IPS DF 4.7 (cell line): Measurements from ENCODE around the gene MSI2.

ENCODE experiments used
- DNase-seq: peaks from one replicate; pipeline ENCODE4 v3.0.0-alpha.2; 2013; ENCODE audit warnings: low spot score; ENCODE audit errors: extremely low read depth

Gene MSI2

DNA sequence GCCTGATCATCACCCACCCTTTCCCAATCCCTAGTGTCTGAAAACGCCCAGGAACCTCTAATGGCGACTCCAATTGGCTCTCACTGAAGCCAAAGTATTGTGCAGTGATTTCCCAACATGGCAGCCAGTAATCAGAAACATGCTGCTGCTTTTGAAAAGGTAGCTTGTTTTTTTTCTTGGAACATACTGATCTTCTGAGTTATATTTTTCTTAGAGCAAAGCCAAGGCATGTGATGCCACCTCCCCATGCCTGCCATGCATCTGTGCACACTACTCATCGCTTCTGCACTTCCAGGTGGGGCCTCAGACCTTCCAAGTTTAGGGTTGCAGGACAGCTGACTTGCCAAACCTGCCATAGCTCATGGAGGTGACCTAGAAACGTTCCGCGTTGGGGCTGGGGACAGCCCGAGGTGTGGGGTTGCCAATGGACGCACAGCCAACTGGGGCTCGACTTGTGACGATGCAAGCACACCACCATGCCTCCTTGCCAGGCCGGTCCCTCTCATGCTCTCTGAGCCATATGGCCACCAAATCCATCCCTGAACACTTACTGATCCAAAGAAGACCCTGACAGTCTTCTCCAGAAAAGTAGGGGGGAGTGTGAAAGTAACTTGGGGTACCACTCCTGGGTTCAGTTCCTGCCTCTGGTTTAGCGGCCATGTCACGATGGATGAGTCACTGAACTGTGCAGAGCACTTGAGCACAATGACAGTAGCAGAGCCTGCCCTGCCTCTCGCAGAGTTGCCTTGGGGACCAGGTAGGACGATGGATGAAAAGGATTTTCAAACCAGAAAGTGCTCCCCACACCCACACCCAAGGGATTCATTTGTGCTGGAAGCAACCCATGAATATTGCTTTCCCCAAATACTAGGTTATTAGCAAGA is 333.1 kb downstream of the MSI2 start:
- no peak for DNase-seq

DNA sequence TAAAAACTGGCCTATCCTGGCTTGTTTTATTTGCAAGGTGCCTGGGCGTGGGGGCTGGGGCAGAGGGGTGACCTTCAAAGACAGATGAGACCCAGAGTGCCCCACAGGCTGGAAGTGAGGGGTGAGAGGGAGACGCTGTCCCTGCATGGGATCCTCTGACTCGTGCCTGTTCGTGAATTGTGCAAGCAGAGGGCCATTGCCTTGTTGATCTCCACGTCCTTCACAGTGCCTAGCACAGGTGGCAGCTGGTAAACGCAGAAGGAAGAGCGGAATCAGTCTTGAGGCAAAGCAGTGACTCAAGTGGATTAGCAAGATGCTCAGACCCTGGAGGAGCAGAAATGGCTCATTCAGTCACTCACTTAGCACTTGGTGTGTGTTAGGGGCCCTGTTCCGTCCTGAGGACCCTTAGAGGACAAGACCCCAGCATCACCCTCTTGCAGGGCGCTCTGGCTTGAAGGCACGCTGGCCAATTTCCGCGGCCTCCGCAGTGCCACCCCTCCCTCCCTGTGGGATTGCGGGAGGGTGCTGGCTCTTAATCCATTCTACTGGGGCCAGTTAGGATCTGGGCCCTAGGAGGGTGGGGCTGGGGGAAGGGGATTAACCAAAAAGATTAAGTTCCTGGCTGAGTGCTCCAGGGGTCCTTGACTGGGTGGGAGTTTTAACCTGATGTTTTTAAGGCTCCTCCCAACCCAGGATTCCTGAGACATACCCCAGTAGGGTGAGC is 337.6 kb downstream of the MSI2 start:
- no peak for DNase-seq

DNA sequence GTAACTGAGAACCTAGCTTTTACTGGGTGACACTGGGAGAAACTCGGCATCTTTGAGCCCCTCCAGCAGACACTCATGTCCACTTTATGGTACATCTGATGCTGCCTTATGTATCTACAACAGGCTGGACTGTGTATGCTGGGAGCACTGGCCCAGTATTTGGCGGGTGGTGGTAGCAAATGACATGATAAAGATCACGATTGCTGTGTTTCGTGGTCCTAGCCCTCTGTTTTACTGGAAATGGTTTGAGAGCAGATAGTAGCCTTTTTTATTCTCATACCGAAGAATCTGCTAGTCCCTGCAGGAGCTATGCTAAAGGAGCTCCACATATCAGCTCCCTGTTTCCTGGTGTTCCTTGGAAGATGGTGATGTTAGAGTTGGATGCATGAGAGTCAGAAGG is 338.4 kb downstream of the MSI2 start:
- no peak for DNase-seq

DNA sequence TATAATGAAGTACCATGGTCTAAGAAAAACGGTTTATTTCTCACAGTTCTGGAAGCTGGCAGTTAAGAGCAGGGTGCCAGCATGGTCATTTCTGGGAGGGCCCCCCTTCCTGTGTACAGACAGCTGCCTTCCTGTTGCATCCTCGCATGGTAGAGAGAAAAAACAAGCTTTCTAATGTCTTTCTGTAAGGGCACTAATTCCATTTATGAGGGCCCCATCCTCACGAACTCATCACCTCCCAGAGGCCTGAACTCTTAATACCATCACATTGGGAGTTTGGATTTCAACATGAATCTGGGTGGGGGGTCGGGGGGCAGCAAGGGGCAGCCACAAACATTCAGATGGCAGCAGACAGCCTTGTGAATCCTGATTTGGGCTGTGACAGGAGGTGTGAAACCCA is 339.1 kb downstream of the MSI2 start:
- no peak for DNase-seq

DNA sequence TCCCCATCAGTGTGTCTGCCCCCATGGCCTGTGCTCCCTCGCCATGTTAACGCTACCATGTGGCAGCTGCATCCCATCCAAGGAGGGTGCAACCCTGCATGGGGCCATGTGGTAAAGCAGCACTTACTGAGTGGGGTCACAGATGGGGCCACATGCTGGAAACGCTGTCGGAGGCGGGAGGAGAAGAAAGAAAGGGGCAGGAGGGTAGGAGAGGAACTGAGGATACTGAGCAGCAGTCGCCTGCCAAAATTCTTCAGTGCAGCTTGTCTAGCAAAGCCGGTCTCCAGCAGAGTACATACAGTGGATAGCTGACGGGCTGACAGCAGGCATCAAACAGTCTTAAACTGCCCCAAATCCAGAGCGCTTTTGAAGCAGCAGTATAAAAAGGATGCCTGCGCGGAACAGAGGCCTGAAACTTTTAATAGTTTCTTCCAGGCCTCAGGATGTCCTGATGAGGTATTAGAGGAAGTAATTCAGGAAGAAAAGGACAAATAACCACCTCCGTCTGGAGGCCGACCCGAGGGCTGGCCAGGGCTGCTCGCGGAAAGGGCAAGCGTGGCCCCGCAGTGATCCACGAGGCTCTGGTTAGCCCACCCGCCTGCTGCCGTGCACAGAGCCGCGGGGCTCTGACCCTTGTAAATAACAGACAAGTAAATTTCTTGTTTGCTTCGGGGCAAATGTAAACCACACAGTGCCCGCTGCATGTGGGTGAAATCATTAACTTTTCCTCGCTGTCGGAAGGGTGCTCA is 339.8 kb downstream of the MSI2 start:
- no peak for DNase-seq

DNA sequence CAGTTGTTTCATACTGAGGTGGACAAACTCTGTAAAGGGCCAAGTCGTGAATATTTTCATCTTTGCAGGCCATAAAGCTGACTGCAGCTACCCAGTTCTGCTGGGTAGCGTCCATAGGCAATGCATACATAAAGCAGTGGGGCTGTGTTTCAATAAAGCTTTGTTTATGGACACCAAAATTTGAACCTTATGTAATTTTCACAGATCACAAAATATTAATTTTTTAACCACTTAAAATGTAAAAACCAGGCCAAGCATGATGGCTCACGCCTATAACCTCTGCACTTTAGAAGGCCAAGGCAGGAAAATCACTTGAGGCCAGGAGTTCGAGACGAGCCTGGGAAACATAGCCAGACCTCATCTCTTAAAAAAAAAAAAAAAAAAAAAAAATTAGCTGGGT is 340.8 kb downstream of the MSI2 start:
- no peak for DNase-seq

DNA sequence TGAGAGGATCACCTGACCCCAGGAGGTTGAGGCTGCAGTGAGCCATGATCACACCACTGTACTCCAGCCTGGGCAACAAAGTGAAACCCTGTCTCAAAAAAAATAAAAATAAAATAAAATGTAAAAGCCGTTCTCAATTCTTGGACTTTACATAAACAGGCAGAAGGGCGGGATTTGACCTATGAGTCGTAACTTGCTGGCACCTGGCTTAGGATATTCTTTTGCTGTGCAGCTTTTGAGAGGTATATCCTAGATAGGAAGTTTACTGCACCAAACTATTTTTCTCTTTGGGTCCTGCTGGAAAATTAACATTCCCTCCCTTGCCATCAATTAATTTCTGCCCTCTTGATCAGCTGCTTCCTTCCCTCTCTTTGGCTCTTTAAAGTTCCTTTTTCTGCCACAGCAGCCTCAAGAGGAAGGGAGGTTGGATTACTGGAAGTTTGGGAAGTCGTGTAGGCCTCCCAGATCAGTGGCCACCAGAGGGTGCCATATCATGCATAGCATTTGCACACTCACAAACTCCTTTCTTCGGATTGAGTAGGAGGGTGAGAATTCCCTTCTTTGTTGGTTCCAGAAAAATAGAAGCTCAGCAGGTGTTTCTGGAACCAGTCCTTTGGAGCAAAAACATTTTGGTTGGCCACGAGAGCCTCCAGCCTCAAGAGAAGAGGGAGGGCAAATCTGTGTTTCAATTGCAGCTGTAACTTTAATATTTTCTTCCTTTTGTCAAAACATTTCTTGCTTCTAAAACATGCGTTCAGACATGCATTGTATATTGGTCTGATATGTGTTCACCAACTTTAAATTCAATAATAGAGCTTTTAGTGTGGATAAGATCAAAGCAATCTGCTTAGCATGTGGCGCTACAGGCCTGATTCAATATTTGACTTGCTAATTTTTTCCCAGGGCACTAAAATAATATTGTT is 341.5 kb downstream of the MSI2 start:
- peak; percentile 76 for DNase-seq

DNA sequence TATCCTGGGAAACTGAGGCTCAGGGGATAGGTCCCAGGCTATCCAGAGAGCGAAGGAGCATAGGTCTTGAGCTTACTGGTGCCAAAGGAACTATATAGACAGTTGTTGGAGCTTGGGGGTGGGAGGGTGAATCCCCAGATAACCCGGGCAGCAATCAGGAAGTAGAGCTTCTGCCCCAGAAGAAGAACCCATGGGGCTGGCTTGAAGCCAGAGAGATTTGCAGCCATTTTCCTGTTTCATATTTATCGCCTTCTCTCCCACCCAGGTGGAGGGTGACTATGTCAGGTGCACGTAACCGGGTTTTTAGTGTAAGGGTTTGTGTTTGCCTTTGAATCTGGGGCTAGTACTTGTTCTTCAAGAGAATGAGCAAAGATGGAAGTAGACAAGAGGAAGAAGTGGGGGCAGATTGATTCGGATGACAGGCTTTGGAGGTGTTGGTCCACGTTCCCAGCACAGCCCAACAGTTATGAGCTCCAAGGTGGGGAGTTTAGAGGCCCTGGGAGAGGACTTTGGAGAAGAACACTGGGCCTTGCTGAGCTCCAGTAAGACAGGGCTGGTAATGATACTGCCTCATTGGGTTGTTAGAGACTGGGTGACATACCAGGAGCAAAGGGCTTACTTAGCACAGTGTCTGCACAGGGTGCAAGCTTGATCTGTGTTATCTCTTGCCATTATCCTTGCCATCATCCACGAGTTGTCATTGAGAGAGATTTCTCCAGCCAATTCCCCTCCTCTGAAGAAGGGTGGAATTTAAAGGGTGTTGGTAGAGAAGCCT is 343.1 kb downstream of the MSI2 start:
- DNase-seq = no peak

DNA sequence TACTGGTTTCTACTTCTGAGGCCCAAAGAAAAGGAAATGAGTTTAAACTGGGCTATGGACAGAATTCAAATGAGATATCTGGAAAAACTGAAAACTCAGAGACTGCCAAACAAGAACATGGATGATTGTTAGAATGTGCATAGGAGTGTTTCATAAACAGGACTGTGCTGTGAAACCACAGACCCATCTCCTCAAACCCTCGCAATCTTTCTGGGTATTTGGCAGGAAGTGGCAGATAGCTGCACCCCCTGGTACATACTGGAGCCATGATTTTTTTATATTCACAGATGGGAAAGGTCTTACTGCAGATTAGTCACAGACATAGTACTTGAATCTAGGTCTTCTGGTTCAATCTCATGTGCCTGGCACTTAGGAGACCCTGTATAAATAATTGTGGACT is 343.8 kb downstream of the MSI2 start:
- DNase-seq = no peak

DNA sequence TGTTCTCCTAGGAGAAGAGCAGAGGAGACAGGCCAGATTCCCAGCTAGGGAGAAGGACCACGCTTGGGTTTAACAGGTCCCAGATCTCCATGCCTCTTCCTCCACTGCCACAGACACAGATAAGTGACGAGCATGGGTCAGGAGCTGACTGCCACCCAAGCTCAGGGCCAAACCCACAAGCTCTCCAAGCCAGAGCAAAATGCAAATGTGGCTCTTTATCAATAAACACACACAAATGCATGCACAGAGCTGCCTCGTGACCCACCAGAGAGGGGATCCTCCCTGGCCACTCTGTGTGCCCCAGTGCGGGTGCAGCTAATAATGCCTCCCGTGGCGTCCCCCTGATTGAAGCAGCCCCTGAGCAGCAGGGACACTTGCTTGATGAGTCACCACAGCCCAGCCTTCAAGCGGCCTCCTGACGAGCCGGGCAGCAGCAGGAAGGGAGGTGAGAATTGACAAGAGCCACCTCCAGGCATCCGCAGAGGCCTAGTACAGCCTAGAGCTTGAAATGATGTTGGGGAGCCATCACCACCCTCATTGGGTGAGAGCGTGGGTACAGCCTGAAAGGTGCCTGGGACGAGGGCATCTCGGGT is 344.9 kb downstream of the MSI2 start:
- DNase-seq = no peak

DNA sequence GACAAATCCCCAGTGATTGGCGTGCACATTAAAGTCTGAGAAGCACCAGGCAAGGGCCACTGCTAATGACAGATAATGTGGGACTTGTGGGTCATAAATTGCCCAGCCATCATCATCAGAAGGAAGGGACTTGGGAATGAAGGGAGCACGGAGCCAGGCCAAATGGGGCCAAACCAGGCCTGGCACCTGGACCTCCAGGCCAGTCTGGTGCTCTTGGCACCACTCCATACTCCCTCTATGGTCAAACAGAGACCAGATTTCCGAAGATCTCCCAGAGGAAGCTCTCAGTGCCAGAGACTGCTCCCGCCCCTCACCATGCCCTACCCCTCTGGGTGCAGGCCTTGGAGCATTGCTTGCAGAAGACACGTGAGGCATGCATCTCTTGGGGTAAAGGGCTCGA is 346.6 kb downstream of the MSI2 start:
- DNase-seq = no peak

DNA sequence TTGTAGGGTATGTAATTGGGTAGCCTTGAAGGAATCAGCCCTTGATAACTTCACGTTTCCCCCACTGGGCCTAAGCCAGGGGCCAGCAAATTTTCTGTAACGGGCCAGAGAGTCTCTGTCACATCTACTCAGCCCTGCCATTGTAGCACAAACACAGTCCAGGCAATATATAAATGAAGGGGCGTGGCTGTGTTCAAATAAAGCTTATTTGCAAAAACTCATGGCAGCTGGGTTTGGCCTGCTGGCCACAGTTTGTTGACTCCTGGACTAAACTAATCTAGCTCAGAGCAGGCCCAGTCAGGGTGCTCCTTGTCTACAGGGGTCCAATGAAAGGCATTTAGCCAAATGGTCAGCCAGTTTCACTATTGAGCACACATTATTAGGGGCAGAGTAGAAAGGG is 347.2 kb downstream of the MSI2 start:
- no peak for DNase-seq

DNA sequence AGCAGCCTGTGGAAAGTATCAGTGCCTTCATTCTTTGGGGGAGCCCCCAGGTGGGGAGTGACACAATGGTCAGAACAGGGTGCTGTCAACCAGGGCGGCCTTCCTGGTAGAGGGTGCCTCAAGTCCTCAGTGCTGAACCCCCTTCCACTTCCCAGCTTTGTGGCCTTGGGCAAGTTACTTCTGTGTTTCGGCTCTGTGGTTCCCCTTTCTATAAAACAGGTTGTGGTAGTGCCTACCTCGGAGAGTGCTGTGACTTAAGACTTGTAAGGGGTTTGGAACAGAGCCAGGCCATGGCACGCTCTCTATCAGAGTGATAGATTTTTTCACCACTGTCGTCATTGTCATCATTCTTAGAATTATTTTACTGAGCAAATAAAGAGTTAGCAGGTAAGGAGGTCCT is 347.7 kb downstream of the MSI2 start:
- DNase-seq = no peak

DNA sequence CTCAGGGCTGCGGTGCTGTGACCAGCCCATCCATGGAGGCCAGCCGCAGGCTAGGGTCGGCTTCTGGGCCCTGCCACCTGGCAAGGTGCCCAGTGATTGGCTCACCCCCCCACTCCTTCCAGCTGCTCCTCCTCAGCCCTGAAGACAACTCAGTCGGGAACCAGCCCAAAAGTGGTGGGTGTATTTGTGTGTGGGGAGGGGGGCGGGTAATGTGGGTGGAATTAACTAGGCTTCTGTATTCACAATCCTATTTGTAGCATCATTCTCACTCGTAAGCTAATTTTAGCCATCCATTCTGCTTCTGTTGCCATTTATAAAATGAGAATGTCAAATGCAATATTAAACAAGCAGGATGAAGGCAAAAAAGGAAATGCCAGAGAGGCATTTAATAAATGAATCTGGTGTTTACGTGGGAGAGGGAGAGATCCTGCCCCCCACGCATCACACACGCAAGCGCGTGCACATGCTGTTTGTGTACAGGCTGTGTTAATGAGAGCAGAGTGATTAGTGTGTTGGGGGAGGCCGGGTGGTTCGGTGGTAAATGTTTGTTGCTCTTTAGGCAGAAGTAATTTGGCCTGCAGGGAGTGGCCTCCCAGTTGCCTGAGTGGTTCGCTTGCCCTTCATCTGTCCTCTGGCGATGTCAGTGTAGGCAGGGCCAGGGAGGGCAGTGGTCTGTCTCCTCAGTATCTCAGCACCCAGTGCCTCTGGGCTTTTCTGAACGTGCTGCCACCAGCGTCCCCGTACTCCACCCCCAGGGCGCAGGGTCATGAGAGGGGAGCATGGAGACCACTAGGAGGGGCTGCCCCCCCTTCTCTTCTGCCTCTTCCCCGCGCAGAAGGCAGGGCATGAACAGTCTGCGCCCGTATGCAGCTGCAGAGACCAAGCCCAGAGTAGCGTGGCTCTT is 348.7 kb downstream of the MSI2 start:
- DNase-seq = no peak

DNA sequence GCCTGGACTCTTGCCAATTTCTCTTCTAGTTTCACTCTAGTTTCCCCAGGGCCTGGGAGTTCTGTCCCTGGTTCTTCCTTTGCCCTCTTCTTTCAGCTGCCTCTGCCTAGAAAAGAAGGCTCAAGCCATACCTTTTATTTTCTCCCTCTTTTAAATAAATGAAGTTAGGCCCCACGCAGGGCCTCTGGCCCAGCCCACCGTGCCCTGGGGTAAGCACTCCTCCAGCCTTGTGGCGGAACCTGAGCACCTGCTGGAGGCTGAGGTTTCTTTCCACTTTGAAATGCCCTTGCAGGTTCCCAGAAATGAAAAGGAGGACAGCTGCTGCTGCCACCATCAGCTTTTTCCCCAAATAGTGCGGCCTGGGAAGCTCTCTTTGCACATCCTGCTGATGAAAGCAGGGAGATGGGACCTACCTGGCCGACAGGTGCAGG is 349.4 kb downstream of the MSI2 start:
- DNase-seq = no peak

DNA sequence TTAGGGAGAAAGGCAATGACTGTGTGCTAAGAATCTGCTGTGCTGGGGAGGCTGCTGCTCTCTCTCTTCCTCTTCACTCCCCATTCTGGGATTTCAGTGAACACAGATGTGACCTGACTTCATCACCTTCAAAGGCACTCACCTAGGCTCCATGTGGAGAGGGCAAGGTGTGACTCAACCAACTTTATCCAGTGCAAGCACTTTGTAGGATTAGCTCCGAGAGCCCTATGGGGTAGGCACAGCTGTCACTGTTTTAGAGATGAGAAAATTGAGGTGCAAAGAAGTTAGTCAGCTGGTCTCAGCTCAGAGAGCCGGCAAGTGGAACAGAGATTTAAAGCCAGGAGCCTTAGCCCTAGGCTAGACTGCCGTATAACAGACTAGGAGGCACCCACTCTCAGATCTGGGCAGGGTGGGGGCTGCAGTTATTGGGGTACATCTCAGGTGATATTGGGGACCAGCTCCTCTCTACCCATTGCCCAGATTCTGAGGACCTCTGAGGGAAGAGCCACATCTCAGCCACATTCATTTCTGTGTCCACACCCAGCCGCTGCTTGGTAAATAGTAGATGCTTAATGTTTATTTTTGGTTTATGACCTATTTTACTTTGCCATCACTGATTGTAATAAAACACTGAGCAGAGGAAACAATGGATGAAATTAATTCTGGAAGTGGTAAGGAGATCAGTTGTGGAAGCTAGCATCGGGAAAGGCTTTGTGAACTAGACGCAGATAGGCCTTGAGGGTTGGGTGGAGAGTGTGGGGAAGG is 350.0 kb downstream of the MSI2 start:
- no peak for DNase-seq

DNA sequence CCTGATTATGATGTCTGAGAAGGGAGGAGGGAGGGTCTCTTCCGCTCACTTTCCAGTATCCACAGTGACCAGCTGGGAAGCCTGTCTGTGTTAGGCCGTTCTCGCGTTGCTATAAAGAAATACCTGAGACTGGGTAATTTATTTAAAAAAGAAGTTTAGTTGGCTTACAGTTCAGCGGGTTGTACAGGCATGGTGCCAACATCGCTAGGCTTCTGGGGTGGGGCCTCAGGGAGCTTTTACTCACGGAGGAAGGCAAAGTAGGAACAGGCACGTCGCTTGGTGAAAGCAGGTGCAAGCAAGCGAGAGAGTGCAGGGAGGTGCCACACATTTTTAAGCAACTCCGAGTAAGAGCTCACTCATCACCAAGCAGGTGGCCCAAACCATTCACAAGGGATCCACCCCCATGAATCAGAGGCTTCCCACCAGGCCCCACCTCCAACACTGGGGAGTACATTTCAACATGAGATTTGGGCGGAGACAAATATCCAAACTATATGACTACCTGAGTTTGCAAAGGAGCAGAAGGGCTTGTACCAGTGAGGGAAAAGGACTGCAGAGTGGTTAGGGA is 351.3 kb downstream of the MSI2 start:
- DNase-seq = no peak
